Panc1 (cell line): ENCODE data around the gene SLC39A12. TPM values are rescaled to one million over a fixed set of nuclear protein-coding genes. Genes with fewer than 3 reads are reported as not detected.

Source experiments
- ATAC-seq: fragments of 200-7000 bp; cut with Tn5 transposase; 2 replicates; pipeline ENCODE4 v1.9.1; 2020; ENCODE audit warnings: mild to moderate bottlenecking, moderate library complexity
- BruUV-seq: library from RNA; stranded (reverse); fragments of 400-500 nt; replicated peaks from 2 replicates; lab custom pipeline; 2021; lab: Mats Ljungman, UMichigan
- CTCF ChIA-PET: fragments of 300-600 bp; sonication (Branson Sonifier 250); formaldehyde crosslinking; loops from one replicate; lab custom pipeline; 2022; ENCODE audit warnings: antibody characterized with exemption; lab: Charles Lee
- POLR2A ChIA-PET: fragments of 300-600 bp; sonication (Branson Sonifier 250); formaldehyde crosslinking; loops from one replicate; lab custom pipeline; 2022; ENCODE audit warnings: antibody characterized with exemption; lab: Charles Lee
- DNase-seq: peaks from one replicate; pipeline ENCODE4 v3.0.0-alpha.2; 2010; ENCODE audit warnings: low read depth, low spot score
- H3K27ac ChIP-seq: 2 replicates; pipeline ENCODE4 v1.5.1; 2011; ENCODE audit warnings: mild to moderate bottlenecking, low read length, inconsistent platforms
- H3K27me3 ChIP-seq: fragments of 200-500 bp; sonication (Bioruptor generic); 2 replicates; pipeline ENCODE4 v1.6.0; 2014; ENCODE audit warnings: low read length, inconsistent platforms; ENCODE audit not compliant: control insufficient read depth, insufficient read depth
- H3K36me3 ChIP-seq: fragments of 200-500 bp; sonication (Bioruptor generic); 2 replicates; pipeline ENCODE4 v1.5.1; 2014; ENCODE audit warnings: inconsistent platforms, mild to moderate bottlenecking, low read length, moderate library complexity; ENCODE audit not compliant: control insufficient read depth, insufficient read depth
- H3K4me1 ChIP-seq: 2 replicates; pipeline ENCODE4 v1.5.1; 2011; ENCODE audit warnings: inconsistent platforms, mild to moderate bottlenecking, low read length, moderate library complexity; ENCODE audit not compliant: control insufficient read depth, insufficient read depth
- H3K4me3 ChIP-seq, 2 experiments: 2 replicates each; pipeline ENCODE4 v1.5.1; 2011 to 2012; ENCODE audit warnings: low read depth in 2 of 2, low read length in 2 of 2, mild to moderate bottlenecking in 2 of 2, inconsistent platforms in 1 of 2, moderate library complexity in 1 of 2
- H3K9me3 ChIP-seq: fragments of 200-500 bp; sonication (Bioruptor generic); 2 replicates; pipeline ENCODE4 v1.5.1; 2014; ENCODE audit warnings: low read depth, mild to moderate bottlenecking, inconsistent platforms, low read length, moderate library complexity; ENCODE audit not compliant: control insufficient read depth, insufficient read depth
- POLR2AphosphoS5 ChIP-seq: IDR thresholded peaks from 2 replicates; pipeline ENCODE4 v1.6.1; 2012; ENCODE audit warnings: mild to moderate bottlenecking, low read depth, low read length, moderate library complexity
- REST ChIP-seq, 2 experiments: IDR thresholded peaks; 2 replicates each; pipeline ENCODE4 v1.6.1; 2011 to 2012; ENCODE audit warnings: low read depth in 2 of 2, control low read depth in 1 of 2, low read length in 1 of 2, mild to moderate bottlenecking in 1 of 2, moderate library complexity in 1 of 2; ENCODE audit not compliant: insufficient read depth in 1 of 2
- SIN3A ChIP-seq: IDR thresholded peaks from 2 replicates; pipeline ENCODE4 v1.6.1; 2012; ENCODE audit warnings: low read depth, mild to moderate bottlenecking, low read length, moderate library complexity, borderline replicate concordance; ENCODE audit not compliant: insufficient read depth
- TCF7L2 ChIP-seq: IDR thresholded peaks from 2 replicates; pipeline ENCODE4 v1.6.1; 2011; ENCODE audit warnings: mild to moderate bottlenecking, low read depth, low read length, inconsistent platforms
- in situ Hi-C: cut with HindIII; loops from 2 replicates; pipeline ENCODE4 v1.10.0; 2016; ENCODE audit warnings: low sequenced_read_pairs, low pct_unique_long_range_greater_than_20kb
- intact Hi-C: fragments of 100-400 bp; cut with micrococcal nuclease; formaldehyde crosslinking; loops from one replicate; pipeline ENCODE4 v1.10.0; 2022; ENCODE audit not compliant: unreplicated experiment
- total RNA-seq: library from RNA; stranded (reverse); gene quantifications from one replicate; pipeline ENCODE4 v1.2.1, GENCODE V29; 2021; ENCODE audit not compliant: unreplicated experiment
- TF ChIP-seq, protein P1 (sequence below): fragments of 450-650 bp; IDR thresholded peaks from 2 replicates; pipeline ENCODE4 v1.5.1; 2017; ENCODE audit warnings: mild to moderate bottlenecking

Gene SLC39A12
- total RNA-seq, 1 experiment from 2014 or later = not detected

GRCh38 chr10:17914169-17915045 lies 37.3 kb upstream of the SLC39A12 start:
- in situ Hi-C loops = no loop called here
- H3K36me3 ChIP-seq = no peaks in the 10 kb centered on the region
- ChIA-PET CTCF (no interaction called here), POLR2A (no interaction called here)
- TF ChIP-seq, protein P1, sequence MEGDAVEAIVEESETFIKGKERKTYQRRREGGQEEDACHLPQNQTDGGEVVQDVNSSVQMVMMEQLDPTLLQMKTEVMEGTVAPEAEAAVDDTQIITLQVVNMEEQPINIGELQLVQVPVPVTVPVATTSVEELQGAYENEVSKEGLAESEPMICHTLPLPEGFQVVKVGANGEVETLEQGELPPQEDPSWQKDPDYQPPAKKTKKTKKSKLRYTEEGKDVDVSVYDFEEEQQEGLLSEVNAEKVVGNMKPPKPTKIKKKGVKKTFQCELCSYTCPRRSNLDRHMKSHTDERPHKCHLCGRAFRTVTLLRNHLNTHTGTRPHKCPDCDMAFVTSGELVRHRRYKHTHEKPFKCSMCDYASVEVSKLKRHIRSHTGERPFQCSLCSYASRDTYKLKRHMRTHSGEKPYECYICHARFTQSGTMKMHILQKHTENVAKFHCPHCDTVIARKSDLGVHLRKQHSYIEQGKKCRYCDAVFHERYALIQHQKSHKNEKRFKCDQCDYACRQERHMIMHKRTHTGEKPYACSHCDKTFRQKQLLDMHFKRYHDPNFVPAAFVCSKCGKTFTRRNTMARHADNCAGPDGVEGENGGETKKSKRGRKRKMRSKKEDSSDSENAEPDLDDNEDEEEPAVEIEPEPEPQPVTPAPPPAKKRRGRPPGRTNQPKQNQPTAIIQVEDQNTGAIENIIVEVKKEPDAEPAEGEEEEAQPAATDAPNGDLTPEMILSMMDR = no peak
- no peak for TF ChIP-seq TCF7L2
- H3K9me3 ChIP-seq = no peaks in the 10 kb centered on the region
- H3K4me3 ChIP-seq = no peak overlapping the region
- H3K27ac ChIP-seq = no peak overlapping the region
- intact Hi-C loops = loop anchor here (10.0 kb wide), 1 partner anchor 190 kb away; no protein-coding TSS in a partner anchor
- no peak for DNase-seq
- no TSS peak for BruUV-seq
- H3K27me3 ChIP-seq = no peaks in the 10 kb centered on the region
- no peaks in the 10 kb centered on the region for H3K4me1 ChIP-seq
- ATAC-seq = no peak

DNA sequence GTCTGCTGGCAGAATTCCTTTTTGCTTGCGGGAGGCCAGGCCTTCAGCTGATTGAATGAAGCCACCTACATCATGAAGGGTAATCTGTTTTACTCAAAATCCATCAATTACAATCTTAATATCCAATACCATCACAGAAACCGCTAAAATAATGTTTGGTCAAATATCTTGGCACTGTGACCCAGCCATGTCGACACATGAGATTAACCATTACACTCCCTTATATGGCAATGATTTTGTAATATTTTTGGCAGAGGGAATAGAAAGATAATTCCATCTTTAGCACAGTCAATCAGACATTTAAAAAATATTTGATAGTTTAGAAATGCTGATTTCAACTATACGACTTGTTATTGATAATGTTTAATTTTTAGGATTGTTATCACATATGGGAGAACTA lies 36.5 kb upstream of the SLC39A12 start:
- TF ChIP-seq, protein P1 = no peak
- TF ChIP-seq POLR2AphosphoS5 (no peak), TCF7L2 (no peak)
- Histone ChIP-seq H3K9me3 (no peaks in the 10 kb centered on the region), H3K4me3 (no peak overlapping the region), H3K27me3 (no peaks in the 10 kb centered on the region), H3K4me1 (no peaks in the 10 kb centered on the region), H3K36me3 (no peaks in the 10 kb centered on the region), H3K27ac (no peak overlapping the region)
- ATAC-seq = no peak
- POLR2A ChIA-PET = no interaction called here
- no peak for DNase-seq
- no TSS peak for BruUV-seq
- intact Hi-C loops (loop anchor here (10.0 kb wide), 1 partner anchor 190 kb away; no protein-coding TSS in a partner anchor), in situ Hi-C loops (no loop called here)
- CTCF ChIA-PET = no interaction called here

DNA sequence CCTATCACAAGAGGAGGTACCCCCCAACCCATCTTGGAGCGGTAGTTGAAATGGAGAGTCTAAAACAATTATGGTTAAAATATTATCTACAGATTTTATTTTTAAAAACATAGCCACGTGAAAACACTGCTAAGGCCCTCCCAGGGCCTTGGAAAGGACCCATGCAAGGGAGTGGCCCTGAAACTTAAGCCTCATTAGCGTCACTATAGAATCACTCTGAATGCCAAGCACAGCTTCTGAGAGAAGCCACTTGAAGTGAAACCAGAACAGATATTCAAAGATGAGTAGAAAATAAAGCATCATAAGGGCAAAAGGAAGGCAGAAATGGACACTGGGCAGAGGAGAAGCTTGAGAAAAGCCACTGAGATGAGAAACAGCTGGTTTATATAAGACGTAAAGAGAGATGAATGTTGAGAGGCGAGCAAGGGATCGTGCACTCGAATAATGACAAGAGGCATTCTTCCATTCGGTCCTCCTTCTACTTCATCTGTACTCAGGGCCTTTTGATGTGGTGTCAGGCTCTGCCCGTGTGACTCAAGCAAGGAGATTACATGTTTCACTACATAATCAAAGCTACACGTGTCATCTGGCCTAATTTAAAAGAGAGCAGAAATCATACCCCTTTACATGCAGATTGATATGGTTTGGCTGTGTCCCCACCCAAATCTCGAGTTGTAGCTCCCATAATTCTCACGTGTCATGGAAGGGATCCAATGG lies 33.4 kb upstream of the SLC39A12 start:
- Histone ChIP-seq H3K4me3 (no peak overlapping the region), H3K4me1 (no peaks in the 10 kb centered on the region), H3K9me3 (no peaks in the 10 kb centered on the region), H3K27ac (no peak overlapping the region), H3K36me3 (no peaks in the 10 kb centered on the region), H3K27me3 (no peaks in the 10 kb centered on the region)
- TF ChIP-seq POLR2AphosphoS5 (no peak), SIN3A (no peak), TCF7L2 (no peak), REST (IDR thresholded peaks at IDR 0.05; ENCODE audit: insufficient read depth in 1 of 2, low read depth in 2 of 2, low read length in 1 of 2) (no peak)
- TF ChIP-seq, protein P1 = no peak
- CTCF ChIA-PET = no interaction called here
- BruUV-seq = no TSS peak
- intact Hi-C loops (loop anchor here (10.0 kb wide), 1 partner anchor 186 kb away; no protein-coding TSS in a partner anchor), in situ Hi-C loops (no loop called here)
- POLR2A ChIA-PET = no interaction called here
- no peak for ATAC-seq
- no peak for DNase-seq
